ENCODE data around the gene PLEKHG4B.

The PLEKHG4B gene

GRCh38 chr5:171801-172331 lies 79.9 kb downstream of the PLEKHG4B start:
- DNase-seq (ENCODE audit: low read depth in 2 of 2) = no peak

DNA sequence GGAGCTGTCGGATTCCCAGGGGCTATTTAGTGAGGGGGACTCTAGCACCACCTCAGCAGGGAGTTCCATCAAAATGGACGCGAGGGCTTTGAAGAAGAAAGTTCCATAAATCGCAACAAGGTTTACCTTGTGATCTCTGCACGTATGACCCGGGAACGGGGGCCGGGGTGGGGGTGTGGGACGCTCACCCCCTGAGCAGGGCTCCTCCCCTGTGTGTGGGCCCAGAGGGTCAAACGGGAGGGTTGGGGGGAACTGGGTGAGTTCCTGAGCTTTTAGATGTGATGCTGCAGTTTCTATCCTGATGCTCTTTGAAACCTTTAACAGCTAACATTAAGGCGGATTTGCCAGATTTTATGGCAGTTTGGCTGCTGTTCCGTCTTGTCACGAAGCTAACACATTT lies 80.5 kb downstream of the PLEKHG4B start:
- DNase-seq (ENCODE audit: low read depth in 2 of 2) = no peak

DNA sequence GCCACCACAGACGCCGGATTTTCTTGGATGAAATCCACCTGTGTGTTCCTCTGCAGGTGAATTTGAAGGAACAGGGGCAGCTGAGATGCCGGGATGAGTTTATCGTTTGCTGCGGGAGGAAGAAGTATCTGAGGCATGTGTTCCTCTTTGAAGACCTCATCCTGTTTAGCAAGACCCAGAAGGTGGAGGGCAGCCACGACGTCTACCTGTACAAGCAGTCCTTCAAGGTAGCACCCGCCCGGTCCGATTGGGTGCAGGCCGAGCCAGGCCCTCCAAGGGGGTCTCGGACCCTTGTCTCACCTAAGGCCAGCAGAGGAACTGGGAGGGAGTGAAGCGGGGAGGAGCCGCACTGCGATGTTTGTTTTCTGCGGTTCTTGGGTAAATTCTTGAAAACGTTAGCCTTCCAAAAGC lies 80.9 kb downstream of the PLEKHG4B start:
- no peak for DNase-seq (ENCODE audit: low read depth in 2 of 2)

DNA sequence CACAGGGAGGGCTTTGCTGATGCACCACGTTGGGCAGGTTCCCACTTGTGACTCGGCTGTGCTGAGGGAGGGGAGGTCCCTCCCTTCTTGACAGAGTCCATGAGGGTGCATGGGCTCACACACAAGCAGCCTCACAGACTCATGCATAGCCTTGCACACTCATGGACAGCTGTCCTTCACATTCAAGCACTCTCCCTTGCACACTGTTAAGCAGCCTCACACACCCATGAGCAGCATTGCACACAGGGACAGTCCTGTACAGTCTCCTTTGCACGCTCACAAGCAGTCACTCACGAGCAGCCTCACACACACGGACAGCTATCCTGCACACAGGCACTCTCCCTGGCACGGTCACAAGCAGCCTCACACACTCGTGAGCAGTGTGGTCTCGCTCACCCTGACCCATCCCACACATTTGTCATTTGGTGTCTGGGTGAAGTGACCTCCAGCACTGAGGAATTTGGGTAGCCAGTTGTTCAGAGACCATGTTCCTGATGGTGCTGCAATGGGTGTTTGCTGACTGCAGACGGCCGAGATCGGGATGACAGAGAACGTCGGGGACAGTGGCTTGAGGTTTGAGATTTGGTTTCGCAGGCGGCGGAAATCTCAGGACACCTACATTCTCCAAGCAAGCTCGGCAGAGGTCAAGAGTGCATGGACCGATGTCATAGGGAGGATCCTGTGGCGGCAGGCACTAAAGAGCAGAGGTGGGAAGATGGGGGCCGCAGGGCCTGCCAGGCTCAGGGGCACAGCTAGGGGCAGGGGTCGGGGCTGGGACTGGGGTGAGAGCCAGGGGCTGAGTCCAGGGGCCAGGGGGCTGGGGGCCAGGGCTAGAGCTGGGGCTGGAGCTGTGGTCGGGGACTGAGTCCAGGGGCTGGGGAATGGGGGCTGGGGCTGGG lies 81.7 kb downstream of the PLEKHG4B start:
- no peak for DNase-seq (ENCODE audit: low read depth in 2 of 2)

DNA sequence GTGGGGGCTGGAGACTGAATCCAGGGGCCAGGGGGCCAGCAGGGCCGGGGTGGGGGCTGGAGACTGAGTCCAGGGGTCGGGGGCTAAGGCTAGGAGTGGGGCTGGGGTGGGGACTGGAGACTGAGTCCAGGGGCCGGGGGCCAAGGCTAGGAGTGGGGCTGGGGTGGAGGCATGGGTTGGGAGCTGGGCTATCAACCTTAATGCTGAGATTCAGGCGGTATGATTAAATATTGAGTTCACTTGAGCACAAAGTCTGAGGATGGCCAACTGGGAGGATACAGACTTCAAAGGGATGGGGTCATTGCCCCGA lies 82.3 kb downstream of the PLEKHG4B start:
- no peak for DNase-seq (ENCODE audit: low read depth in 2 of 2)

GRCh38 chr5:174876-175465 lies 83.0 kb downstream of the PLEKHG4B start:
- no peak for DNase-seq (ENCODE audit: low read depth in 2 of 2)

GRCh38 chr5:176296-176823 lies 84.4 kb downstream of the PLEKHG4B start:
- DNase-seq (ENCODE audit: low read depth in 2 of 2) = no peak

- no peak for DNase-seq (ENCODE audit: low read depth in 2 of 2)
These were observed 86.1 kb downstream of the PLEKHG4B start for GRCh38 chr5:178110-178509.

DNA sequence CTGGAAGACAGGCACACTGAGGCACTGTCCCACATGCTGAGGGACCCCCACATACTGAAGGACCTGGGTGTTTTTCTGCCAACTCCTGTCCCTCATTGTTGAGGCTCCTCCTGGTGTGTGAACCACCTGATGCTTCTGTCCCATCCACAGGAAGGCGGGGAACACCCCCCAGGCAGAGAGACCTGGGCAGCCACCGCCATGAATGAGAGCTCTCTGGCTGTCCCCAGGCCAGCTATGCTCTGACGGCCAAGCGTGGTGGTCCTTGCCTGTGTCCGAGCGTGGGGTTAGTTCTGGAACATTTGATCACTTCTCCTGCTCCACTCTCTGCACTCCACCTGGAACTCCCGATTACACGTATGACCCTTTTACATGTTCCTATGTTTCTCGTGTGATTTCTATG lies 87.4 kb downstream of the PLEKHG4B start:
- no peak for DNase-seq (ENCODE audit: low read depth in 2 of 2)

GRCh38 chr5:180286-180918 lies 88.4 kb downstream of the PLEKHG4B start:
- DNase-seq (ENCODE audit: low read depth in 2 of 2) = no peak

DNA sequence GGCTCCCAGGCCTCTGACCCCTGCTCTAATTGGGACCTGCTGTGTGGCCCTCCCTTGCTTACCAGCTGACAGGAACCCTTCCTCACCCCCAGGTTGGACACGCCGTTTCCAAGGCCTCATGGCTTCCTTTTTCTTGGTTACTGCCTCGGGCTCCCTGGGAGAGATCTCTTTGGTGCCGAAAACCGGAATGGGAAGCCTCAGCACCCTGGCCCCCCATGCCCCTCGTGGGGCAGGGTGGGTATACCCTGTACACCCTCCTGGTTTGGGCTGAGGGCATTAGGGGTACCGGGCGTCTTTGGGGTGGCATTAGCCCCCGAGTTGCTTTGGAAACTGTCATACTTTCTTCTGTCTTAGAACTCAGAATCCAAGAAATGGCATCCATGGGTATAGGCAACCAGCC lies 89.2 kb downstream of the PLEKHG4B start:
- DNase-seq (ENCODE audit: low read depth in 2 of 2) = no peak

DNA sequence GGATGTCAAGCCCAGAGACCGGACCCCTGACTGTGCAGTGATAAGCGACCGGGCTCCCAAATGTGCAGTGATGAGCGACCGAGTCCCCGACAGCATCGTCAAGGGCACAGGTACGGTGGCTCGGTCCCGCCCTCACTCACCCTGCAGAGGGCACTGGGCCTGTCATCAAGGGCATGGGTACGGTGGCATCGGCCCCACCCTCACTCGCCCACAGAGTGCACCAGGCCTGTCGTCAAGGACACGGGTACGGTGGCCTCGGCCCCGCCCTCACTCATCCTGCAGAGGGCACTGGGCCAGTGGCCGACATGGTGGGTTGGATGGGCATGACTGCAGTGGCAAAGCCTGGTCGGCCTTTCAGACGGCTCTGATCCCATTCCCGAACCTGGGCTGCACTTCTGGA lies 89.6 kb downstream of the PLEKHG4B start:
- no peak for DNase-seq (ENCODE audit: low read depth in 2 of 2)

DNA sequence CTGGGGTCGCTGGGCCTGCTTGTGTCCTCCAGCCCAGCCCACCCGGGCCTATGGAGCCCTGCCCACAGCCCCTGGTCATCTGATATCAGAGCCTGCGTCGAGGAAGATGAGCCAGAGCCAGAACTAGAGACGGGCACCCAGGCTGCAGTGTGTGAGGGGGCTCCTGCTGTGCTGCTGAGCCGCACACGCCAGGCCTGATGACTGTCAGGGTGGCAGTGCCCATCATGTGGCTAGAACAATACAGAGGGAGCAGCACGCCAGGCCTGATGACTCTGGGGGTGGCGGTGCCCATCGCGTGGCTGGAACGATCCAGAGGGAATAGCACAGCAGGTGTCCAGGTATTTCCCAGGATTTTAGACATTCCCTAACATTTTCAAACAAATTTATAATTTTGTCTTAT lies 90.2 kb downstream of the PLEKHG4B start:
- no peak for DNase-seq (ENCODE audit: low read depth in 2 of 2)

DNA sequence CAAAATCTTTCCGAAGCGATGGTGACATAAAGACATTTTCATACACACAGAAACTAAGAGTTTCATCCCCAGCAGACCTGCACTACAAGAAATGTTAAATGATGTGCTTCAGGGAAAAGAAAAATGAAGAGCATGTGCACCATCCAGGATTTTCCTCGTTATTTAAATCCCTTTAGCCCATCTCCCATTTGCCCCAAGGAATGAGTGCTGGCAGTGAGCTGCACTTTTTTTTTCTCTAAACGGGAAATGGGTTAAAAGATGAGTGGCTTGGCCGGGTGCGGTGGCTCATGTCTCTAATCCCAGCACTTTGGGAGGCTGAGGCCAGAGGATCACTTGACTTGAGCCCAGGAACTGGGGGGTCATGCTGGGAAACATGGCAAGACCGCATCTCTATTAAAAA lies 92.5 kb downstream of the PLEKHG4B start:
- no peak for DNase-seq (ENCODE audit: low read depth in 2 of 2)

DNA sequence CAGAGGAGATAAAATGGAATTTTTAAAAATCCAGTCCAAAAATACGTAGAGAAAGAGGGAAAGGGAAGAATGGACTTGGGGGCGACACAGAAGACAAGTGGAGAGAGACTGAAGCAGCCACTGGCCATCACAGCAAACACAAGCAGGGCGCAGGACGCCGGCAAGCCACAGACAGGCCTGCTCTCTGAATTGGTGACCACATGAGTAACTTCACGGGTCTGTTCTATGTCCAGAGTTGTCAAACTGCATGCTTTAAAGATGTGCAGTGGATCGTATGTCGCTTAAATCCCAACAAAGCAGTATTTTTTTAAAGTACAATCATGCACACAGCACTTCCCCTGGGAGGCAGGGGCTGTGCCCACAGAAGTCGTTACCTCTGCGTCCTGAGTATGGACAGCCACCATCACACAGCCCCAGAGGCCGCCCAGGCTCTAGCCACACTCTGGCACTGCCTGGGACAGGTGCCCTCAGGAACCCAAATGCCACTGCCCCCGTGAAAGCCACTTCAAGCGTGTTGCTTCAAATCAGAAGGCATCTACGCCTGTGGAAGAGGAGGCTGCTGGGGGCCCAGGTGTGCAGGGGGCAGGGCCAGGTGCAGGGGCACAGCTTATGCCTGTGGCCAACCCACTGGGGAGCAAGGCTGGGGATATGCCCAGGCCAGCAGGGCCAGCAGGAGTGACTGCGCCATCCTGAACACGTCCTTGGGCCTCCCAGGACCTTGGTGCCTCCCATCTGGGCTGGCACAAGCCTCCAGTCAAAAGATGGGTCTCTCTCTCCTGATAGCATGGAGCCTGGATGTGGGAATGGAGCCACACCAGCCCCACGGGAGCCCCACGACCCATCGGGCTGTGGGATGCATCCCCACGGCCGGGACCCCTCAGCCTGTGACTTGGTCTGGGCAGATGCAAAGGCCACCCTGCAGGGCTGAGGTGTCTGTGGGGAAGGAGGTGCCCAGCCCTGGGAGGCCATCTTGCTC lies 93.4 kb downstream of the PLEKHG4B start:
- DNase-seq (ENCODE audit: low read depth in 2 of 2) = no peak

GRCh38 chr5:186091-187041 lies 94.4 kb downstream of the PLEKHG4B start:
- DNase-seq (ENCODE audit: low read depth in 2 of 2) = no peak

- no peak for DNase-seq (ENCODE audit: low read depth in 2 of 2)
These were observed 95.1 kb downstream of the PLEKHG4B start for GRCh38 chr5:187042-187431.

DNA sequence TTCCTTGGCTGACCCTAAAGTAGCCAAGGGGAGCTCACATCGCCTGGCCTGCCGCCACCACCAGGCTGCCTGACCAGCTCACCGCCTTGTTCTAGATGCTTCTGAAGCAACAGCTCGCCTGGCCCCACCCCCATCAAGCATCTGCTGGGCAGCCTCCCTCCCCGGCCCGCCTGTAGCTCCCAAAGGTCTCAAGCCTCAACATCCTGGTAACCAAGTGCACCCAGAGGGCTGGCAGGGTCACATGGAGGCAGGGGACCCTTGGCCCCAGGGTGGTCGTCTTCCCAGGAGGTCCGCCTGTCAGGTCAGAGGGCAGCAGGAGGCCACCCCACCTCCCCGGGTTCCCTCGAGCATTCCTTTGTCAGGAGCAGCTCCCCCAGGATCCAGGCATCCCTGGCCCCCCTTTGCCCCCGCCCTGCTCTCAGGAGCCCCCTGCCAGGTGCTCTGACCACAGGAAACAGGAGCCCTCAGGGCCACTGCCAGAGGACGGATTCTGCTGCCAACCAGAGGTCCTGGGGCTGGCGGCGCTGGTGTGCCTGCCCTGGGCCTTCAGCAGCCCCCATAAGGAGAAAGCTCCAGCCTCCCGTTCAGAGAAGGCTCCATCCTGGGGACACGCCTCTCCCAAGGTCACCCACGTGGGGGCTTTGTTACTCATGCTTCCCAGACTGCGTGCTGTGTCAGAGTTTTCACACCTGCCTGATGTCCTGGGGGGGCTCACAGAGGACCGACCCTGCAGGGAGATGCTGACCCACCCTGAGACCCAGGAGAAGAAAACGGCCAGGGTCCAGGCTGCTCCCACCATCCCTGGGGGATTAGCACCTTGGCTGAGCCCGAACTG lies 95.9 kb downstream of the PLEKHG4B start:
- no peak for DNase-seq (ENCODE audit: low read depth in 2 of 2)
